NCI-H1417 (cell line): ENCODE results near the gene SDK2.

Source experiments
- DNase-seq, 3 experiments: peaks; one replicate each; lab custom pipeline; 2025; lab: John Stamatoyannopoulos, UW

The SDK2 gene, protein sequence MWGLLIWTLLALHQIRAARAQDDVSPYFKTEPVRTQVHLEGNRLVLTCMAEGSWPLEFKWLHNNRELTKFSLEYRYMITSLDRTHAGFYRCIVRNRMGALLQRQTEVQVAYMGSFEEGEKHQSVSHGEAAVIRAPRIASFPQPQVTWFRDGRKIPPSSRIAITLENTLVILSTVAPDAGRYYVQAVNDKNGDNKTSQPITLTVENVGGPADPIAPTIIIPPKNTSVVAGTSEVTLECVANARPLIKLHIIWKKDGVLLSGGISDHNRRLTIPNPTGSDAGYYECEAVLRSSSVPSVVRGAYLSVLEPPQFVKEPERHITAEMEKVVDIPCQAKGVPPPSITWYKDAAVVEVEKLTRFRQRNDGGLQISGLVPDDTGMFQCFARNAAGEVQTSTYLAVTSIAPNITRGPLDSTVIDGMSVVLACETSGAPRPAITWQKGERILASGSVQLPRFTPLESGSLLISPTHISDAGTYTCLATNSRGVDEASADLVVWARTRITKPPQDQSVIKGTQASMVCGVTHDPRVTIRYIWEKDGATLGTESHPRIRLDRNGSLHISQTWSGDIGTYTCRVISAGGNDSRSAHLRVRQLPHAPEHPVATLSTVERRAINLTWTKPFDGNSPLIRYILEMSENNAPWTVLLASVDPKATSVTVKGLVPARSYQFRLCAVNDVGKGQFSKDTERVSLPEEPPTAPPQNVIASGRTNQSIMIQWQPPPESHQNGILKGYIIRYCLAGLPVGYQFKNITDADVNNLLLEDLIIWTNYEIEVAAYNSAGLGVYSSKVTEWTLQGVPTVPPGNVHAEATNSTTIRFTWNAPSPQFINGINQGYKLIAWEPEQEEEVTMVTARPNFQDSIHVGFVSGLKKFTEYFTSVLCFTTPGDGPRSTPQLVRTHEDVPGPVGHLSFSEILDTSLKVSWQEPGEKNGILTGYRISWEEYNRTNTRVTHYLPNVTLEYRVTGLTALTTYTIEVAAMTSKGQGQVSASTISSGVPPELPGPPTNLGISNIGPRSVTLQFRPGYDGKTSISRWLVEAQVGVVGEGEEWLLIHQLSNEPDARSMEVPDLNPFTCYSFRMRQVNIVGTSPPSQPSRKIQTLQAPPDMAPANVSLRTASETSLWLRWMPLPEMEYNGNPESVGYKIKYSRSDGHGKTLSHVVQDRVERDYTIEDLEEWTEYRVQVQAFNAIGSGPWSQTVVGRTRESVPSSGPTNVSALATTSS (N-terminal part only)

DNA sequence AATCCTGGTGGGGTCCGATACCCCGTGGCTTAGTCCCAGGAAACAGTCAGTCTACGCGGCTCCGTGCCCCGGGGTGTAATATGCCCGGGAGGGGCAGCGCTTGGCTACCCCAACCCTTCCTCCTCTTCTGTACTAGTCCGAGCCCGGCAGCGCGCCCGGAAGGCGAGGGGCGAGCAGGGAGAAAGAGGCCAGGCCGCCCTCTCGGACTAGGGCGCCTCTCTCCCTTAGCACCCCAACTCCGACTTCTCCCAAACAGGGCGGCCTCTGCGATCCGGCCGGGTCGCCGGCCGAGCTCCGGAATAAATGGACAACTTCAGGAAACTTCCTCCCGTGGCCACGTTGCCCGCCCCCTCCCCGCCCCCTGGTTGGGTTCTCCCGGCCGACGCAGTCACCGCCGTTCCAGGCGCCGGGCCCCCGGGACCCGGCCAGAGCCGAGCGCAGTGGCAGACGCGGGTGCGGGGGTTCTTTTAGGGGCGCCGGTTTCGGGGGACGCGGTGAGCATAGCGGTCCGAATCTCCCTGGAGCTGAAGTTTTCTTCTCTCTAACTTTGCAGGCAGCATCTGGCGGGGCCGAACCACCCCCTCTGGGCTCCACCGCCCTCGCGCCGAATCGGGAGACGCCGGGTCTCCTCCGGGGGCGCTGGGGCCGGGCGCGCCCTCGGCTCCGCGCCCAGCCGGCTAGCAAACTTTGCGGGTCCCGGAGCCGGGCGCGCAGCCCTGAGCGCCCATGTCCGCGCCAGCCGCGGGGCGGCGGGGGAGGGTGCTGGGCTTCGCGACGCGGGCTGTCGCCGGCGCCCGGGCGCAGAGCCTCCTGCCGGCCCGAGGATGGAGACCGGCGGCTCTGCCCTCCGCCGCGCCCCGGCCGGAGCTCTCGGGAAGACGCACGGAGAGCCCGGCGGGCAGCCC is at the start of gene SDK2:
Gene SDK2, minus strand, starts transcription at position 301 of the 905 bp plus-strand sequence. CDS start 357 bp downstream, outside the sequence.
- peak; percentile 36 to 82 (median 76) for DNase-seq

DNA sequence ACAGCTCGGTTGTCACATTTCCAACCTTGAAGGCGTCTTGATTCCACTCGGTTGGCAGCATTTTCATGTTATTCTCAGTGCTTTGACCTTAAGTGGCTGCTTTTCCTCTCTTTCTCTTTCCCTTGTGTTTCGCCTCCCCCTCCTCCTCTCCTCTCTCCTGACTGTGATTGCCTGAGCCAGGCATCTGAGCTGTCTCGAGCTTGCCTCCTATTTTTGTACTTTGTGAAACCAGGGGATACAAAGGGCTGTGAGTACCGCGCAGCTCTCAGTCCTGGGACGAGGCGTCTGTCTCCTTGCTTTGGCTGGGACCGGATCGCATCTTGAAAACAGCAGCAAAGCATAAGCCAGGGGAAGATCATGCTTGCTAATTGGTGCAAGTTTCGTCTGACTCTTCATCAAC is 48.8 kb upstream of the SDK2 start:
- DNase-seq = no peak

DNA sequence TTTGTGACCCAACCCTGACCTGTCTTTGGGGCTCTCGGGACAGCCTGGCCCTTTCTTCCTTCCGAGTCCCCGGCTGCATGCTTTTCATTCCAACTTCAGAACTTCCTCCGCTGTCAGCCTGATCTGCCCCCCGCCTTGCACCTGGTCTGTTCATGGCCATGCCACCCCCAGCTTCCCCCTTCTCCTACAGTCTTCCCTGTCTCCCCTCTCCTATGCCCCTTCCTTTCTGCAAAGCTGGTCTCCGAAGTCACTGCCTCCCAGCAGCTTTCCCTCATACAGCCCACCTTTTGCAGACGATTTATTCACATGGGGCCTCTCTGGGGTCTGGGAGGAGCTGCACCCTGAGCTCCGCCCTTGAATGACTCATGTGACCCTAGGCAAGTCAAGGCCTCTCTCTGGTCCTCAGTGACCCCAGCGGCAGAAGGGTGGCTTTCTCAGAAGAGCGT is 47.1 kb upstream of the SDK2 start:
- no peak for DNase-seq

DNA sequence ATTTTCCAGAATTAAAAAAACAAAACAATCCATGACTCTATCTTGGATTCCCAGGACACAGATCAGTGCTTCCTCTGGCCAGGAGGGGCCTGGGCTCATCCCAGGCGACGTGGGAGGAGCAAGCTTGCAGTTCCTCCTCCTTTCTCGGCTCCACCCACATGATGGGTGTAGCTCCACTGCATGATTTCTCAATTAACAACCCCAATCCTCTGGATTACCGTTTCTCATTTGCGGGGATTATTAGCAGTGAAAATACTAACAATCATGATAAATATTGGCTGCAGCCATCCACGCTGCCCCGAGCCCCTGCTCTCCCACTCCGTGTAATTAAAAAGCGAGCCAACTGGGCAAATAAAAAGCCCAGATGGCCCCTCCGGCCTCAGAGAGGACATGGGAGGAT is 46.4 kb upstream of the SDK2 start:
- DNase-seq = no peak

DNA sequence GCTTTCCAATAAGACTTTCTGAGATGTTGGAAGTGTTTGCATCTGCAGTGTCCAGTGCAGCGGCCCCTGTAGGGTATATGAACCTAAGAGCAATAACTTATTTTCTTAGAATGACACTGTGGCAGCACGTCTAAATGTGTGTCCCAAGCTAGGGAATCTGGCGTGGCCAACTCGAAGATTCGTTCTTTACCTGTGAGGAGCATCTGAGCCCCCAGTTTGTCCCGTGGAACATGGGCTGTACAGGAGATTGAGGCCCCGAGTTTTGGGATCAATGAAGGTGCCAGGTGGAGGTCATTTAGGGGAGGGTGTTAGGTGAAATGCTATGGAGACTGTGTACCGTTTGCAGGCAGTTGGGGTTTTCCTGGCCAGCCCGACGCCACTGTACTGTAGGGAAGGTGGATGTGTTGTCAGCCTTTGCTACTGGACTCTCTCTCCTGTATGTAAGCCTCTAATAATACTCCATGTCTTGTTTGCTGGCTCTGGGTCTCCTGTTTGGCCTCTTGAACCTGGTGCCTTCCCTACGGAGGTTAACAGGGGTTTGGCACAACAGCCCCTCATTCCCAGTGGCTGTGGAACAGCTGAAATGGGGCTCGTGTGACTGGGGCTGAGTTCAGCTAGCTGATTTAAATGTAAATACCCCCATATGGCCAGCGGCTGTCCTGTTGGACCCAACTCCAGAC is 45.5 kb upstream of the SDK2 start:
- DNase-seq = no peak

DNA sequence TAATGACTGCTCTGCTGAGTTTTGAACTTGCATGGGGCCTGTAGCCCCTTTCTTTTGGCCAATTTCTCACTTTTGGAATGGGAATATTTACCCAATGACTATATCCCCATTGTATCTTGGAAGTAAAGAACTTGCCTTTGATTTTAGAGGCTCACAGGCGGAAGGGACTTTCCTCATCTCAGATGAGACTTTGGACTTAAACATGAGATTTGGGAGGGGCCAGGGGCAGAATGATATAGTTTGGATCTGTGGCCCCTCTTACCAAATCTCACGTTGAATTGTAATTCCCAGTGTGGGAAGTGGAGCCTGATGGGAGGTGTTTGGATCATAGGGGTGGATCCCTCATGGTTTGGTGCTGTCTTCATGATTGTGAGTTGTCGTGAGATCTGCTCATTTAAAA is 42.7 kb upstream of the SDK2 start:
- DNase-seq = no peak

DNA sequence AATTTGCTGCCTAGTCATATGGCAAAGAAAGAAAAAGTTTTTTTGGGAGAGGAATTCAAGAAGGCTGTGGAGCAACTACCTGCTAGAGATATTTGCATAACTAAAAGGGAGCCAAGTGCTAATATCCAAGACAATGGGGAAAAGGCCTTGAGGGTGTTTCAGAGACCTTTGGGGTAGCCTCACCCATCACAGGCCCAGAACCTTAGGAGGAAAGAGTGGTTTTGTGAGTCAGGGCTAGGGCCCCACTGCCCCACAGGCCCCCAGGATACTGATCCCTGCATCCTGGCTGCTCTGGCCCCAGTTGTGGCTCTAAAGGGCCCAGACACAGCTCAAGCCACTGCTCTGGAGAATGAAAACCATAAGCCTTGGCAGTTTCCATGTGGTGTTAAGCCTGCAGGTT is 41.9 kb upstream of the SDK2 start:
- no peak for DNase-seq

DNA sequence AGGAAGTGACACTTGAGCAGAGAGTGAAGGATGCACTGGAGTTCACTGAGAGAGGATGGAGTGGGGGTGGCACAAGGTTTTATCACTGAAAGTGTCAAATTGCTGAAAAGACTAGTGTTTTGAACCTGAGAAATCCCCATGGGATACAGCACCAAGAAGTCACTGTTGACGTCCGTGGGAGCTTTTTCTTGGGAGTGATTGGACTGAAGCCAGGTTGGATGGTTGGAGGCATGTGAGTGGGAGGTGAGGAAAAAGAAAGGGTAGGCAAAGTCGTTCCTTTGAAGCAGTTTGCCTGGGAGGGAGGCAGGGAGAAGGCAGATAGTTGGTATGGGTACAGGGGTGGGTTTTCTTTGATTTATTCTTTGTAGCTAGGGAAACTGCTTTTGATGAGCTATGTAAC is 39.9 kb upstream of the SDK2 start:
- DNase-seq = no peak

DNA sequence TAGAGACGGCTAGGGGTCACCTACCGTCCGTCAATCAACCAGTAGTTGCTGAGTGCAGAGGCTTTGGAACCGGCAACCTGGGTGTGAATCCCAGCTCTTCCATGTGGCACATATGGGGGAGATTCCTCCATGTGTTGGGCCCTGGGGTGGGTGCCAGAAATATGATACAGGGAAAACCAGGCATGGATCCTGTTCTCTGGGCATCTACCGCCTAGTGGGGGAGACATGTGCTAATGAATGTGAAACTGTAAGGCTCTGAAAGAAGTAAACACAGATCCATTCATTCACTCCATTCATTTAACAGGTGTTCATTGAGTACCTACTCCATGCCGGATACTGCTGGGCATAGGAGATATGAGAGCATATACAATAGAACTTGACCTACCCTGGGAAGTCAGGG is 39.5 kb upstream of the SDK2 start:
- DNase-seq = peak in 1 of 3 experiments; percentile 3

DNA sequence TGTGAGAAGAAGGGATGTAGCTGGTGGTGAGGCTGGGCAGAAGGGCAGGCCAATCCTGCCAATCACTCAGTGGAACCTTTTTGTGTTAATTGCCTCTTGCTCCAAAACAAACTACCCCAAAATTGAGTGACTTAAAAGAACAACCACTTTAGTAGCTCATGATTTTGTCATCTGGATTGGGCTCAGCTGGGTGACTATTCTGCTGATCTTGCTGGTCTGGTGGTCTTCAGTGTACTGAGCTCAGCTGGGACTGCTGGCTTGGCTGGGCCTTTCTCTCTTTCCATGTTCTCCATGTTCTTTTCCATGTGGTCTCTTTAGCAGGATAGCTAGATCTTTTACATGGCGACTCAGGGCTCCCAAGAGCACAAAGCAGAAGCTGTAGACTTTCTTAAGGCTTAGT is 37.7 kb upstream of the SDK2 start:
- DNase-seq = no peak

DNA sequence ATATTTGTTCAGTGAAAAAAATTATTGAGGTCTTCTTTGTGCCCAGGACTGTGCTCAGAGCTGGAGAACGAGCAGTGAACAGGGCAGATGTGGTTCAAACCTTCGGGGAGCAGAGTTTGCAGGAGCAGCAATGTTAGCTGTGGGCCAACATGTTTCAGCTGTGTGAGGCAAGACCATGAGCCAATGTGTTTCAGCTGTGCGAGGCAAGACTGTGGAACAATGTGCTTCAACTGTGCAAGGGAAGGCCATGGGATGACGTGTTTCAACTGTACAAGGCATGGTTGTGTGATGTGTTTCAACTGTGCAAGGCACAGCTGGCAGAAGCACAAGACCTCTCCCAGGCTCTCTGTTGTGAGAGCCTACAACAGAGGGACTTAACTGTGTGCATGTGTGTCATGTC is 35.2 kb upstream of the SDK2 start:
- DNase-seq = no peak

DNA sequence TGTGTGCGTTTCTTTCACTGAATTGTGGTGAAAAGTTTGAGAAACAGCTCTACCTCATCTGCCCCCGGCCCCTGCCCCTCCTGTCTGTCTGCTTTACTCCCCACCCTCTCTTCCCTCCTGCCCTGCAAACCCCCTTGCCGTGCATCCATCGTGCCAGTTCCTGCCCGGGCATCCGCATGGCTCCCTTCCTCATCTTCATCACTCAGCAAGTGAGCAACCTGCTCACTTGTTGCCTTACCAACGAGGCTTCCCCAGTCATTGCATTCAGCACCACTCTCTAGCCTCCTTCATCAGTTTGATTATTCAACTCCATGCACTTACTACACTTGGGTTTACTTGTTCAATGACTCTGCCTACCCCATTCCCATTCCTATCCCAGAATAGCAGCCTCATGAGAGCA is 34.8 kb upstream of the SDK2 start:
- no peak for DNase-seq

DNA sequence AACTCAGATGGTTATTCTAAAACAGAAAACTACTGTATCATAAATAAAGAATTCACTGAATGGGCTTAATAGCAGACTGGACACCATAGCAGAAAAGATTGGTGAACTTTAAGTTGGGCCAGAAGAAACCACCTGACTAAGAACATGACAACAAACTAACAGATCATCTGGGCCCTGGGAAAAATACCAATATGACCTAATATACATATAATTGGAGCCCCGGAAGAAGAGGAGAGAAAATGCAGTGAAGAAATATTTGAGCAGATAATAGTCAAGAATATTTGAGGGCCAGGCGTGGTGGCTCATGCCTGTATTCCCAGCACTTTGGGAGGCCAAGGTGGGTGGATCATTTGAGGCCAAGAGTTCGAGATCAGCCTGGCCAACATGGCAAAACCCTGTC is 25.5 kb upstream of the SDK2 start:
- no peak for DNase-seq

DNA sequence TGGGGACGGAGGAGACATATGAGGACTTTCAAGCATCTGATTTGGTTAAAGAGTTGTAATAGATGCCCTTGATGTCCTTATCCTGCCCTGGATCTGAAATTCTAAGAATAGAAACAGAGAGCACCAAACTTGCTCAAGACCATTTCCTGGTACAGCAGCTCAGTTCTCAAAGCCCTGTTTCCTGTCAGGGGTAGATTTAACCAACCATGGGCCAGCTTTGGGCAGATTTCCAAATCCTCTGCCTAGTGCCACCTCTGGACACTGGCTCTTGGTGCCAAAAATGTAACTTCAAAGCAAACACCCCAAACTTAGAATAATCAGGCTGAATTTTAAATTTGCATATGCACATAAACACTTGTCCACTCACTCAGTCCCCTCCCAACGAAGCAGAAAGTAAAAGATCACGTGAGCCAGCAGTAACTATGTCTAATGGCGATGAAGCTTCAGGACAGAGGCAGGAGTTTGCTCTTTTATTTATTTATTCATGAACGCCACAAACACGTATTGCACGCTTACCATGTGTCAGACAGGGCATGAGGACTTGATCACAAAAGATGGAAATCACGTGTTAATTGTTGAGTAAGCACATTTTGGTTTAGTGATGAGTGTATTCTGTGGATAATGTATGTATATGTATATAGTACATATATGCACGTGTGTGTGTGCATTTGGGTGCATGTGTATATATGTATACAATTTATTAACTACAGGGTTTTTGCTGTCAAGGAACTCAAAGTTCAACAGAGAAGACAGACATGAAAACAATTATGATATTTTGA is 23.1 kb upstream of the SDK2 start:
- no peak for DNase-seq

DNA sequence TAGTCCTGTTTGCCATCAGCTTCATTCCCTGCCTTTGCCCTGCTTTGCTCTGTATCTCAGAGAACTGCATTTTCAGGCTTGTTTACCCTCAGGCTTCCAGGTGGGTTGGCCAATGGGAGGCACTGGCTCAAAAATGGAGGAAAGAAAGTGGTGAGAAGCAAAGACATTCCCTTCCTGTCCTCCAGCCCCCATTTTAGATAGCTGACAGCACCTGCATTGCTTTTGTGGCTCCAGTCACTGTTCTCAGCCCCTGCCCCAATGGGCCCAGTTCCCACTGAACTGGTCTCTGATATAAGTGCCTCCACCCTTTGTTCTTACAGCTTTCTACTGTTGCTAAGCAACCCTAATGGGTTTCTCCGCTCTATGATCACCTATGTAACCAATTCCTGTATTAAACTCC is 19.4 kb upstream of the SDK2 start:
- DNase-seq = peak in 2 of 3 experiments; percentile 11 to 50

DNA sequence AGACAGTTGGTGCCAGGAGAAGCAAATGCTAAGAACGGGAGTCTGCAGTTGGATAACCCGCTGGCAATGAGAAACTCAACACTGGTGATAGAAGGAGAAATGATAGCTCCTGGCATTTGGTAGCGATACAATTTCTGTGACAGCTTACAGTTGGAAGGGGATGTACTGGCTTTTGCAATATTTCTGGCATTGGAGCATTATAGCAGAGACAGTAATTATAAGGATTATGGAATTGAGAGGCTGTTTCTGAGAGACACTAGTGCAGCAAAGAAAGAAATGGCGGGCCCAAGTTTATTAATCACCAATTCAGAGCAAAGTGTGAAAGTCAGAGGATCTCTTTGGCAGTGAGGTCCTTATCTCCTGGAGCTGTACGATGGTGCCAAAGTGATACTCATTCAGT is 16.1 kb upstream of the SDK2 start:
- no peak for DNase-seq

DNA sequence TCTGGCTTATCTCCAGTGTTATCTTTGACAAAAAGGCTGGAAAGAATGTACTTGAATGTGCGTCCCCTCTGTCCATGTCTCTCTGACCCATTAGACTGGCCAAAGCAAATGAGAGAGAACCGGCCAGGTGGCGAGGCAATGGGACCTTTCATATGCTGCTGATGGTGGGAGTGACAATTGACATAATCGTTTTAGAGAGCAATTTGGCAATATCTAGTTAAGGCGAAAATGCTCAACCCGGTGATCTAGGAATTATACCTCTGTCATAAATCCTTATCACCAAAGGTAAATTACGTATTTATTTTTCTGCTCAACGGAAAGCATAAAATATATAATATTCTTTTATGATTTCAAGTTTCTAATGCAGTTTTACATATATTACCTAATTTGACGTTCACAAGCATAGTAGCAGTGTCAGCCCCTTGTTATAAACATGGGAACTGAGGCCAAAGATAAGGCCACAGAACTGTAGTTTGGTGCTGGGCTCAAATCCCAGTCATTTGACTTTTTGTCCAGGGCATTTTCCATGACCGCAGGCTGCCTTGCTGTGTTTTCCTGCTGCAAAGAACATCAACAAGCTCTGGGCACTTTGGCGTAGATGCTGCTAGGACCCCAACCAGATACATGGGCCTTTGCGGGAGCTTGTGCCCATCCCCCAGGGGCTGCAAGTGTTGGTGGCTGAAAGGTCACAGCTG is 14.7 kb upstream of the SDK2 start:
- DNase-seq = no peak

DNA sequence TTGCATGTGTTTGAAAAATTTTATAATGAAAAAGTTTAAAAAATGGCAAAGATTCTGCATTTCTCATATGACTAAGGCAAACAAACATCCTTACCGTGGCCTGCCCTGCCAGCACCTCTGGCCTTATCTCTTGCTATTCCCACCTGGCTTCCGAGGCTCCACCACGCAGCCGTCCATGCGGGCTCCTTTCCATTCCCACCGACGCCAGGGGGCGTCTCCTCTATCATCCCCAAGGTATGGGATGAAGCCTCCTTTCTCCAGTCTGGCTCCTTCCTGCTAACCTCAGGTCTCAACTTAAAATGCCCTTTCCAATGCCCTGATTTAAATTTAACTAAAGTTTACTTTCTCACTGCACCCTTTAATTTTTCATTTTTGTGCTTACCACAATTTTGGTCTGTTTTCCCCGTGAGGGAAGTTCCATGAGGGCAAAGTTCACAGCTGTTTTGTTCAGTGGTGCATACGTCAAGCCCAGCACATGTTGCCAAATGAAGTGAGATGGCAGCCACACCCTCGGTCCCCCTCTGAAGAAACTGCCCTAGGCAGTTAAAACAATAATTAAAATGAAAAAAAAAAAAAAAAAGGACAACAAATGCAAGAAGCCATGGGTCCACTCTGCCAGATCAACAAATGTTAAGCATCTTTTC is 13.3 kb upstream of the SDK2 start:
- peak in 1 of 3 experiments; percentile 70 for DNase-seq

DNA sequence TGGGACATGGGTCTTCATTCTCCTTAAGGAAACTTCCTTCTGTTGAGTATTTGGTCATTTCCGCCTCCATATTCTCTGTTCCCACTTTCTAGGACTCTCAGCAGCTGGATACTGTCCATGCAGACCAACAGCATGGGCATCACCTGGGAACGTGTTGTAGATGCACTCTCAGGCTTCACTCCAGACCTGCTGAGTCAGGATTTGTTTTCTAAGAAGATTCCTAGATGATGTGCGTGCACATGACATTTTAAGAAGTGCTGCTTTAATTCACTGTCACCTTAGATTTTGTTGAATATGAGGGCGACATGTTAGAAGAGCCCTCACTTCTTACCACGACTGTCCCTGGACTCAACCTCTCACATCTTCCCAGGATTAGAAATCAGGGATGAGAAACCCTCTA is 10.0 kb upstream of the SDK2 start:
- no peak for DNase-seq
